ENCODE data around the gene PTPN1. TPM values are rescaled to one million over a fixed set of nuclear protein-coding genes. Genes with fewer than 3 reads are reported as not detected.

PTPN1 gene
- total and polyA plus RNA-seq, 2 of the 13 experiments (the other 11 are each of a cell fraction or from before 2014, with no cell fraction given): 17.7 to 37.2 TPM

- H3K4me3 ChIP-seq (replicated peaks in 1 of 3; ENCODE audit: insufficient read depth in 1 of 3, low read depth in 2 of 3, low read length in 3 of 3): no peak overlapping the region
- no peaks in the 10 kb centered on the region for H3K27me3 ChIP-seq (ENCODE audit: control insufficient read depth in 1 of 2, insufficient read depth in 2 of 2, low read length in 2 of 2)
- BruUV-seq (replicated peaks): no TSS peak
- H3K27ac ChIP-seq (ENCODE audit: extremely low read length, insufficient read depth, low read length): no peak overlapping the region
- H3K4me2 ChIP-seq (ENCODE audit: low read depth, low read length): no peak overlapping the region
- CTCF ChIA-PET (ENCODE audit: low intra/inter-chr PET ratio, low total read pairs): no interaction called here
- WGBS (ENCODE audit: low lambda C conversion rate): 95% methylated on average over 3 of the region's 3 CpGs
- DNase-seq (ENCODE audit: low spot score): no peak
- no peak for ATAC-seq
- no peak for FAIRE-seq
- peaks cover 13% of the 10 kb centered on the region for H3K4me1 ChIP-seq (ENCODE audit: insufficient read depth, low read length)
- POLR2A ChIA-PET: interaction anchor here (1.4 kb wide), 1 partner anchor 13 kb away, joined by 3 read pairs; no protein-coding TSS in a partner anchor
- no peak for TF ChIP-seq ZNF670 (CRISPR knock-in tag; IDR thresholded peaks at IDR 0.05; ENCODE audit: borderline replicate concordance)
- H3K79me2 ChIP-seq (ENCODE audit: insufficient read depth, low read length): peaks cover 64% of the 10 kb centered on the region
- H3K9ac ChIP-seq (ENCODE audit: insufficient read depth, low read depth, low read length): no peak overlapping the region
- H3K9me3 ChIP-seq (ENCODE audit: low read length): no peaks in the 10 kb centered on the region
- peaks cover 2 to 4% of the 10 kb centered on the region in 2 experiments; a peak in 2 of 5 replicates for H3K36me3 ChIP-seq (replicated peaks in 1 of 2; ENCODE audit: control insufficient read depth in 1 of 2, insufficient read depth in 2 of 2, low read length in 2 of 2)
- no peak overlapping the region for H2AFZ ChIP-seq (ENCODE audit: low read length)
- in situ Hi-C loops (cut with HindIII; ENCODE audit: extremely low pct_ligation_motif_present, low pct_unique_long_range_greater_than_20kb): no loop called here
- H4K20me1 ChIP-seq (ENCODE audit: insufficient read depth, low read length): no peaks in the 10 kb centered on the region; the same call in 1 of the 2 replicates
- intact Hi-C loops (cut with micrococcal nuclease; ENCODE audit: unreplicated experiment): no loop called here
These were observed 16.3 kb downstream of the PTPN1 start for GRCh38 chr20:50526403-50526989.

- BruUV-seq (replicated peaks): no TSS peak
- intact Hi-C loops (cut with micrococcal nuclease; ENCODE audit: unreplicated experiment): no loop called here
- ChIA-PET POLR2A (no interaction called here), CTCF (ENCODE audit: low intra/inter-chr PET ratio, low total read pairs) (no interaction called here)
- Histone ChIP-seq H4K20me1 (ENCODE audit: insufficient read depth, low read length) (no peaks in the 10 kb centered on the region; the same call in 1 of the 2 replicates), H2AFZ (ENCODE audit: low read length) (no peak overlapping the region), H3K36me3 (replicated peaks in 1 of 2; ENCODE audit: control insufficient read depth in 1 of 2, insufficient read depth in 2 of 2, low read length in 2 of 2) (peaks cover 2 to 4% of the 10 kb centered on the region in 2 experiments; a peak in 2 of 5 replicates), H3K9me3 (ENCODE audit: low read length) (no peaks in the 10 kb centered on the region), H3K4me3 (replicated peaks in 1 of 3; ENCODE audit: insufficient read depth in 1 of 3, low read depth in 2 of 3, low read length in 3 of 3) (no peak overlapping the region), H3K9ac (ENCODE audit: insufficient read depth, low read depth, low read length) (no peak overlapping the region), H3K79me2 (ENCODE audit: insufficient read depth, low read length) (peaks cover 64% of the 10 kb centered on the region), H3K27ac (ENCODE audit: extremely low read length, insufficient read depth, low read length) (no peak overlapping the region), H3K27me3 (ENCODE audit: control insufficient read depth in 1 of 2, insufficient read depth in 2 of 2, low read length in 2 of 2) (no peaks in the 10 kb centered on the region), H3K4me1 (ENCODE audit: insufficient read depth, low read length) (peaks cover 10% of the 10 kb centered on the region), H3K4me2 (ENCODE audit: low read depth, low read length) (no peak overlapping the region)
- no peak for TF ChIP-seq ZNF138 (CRISPR knock-in tag; IDR thresholded peaks at IDR 0.05; ENCODE audit: low read depth)
- no peak for TF ChIP-seq TEAD2 (CRISPR knock-in tag; IDR thresholded peaks at IDR 0.05)
- no peak for TF ChIP-seq HNRNPK (IDR thresholded peaks at IDR 0.05; ENCODE audit: low read depth, low read length, poor library complexity, severe bottlenecking)
- TF ChIP-seq MED1 (CRISPR knock-in tag; IDR thresholded peaks at IDR 0.05): no peak
- no peak for TF ChIP-seq AFF4 (CRISPR knock-in tag; IDR thresholded peaks at IDR 0.05)
- no peak for TF ChIP-seq TRIM22 (IDR thresholded peaks at IDR 0.05)
- no peak for TF ChIP-seq ZNF30 (CRISPR knock-in tag; IDR thresholded peaks at IDR 0.05)
- no peak for TF ChIP-seq TAF1 (CRISPR knock-in tag; IDR thresholded peaks at IDR 0.05)
- no peak for FAIRE-seq
- WGBS (ENCODE audit: low lambda C conversion rate): 95% methylated on average over 9 of the region's 9 CpGs
- DNase-seq (ENCODE audit: low spot score): no peak
- ATAC-seq: no peak
- in situ Hi-C loops (cut with HindIII; ENCODE audit: extremely low pct_ligation_motif_present, low pct_unique_long_range_greater_than_20kb): no loop called here
These were observed 17.0 kb downstream of the PTPN1 start for GRCh38 chr20:50527068-50527605.
